RWPE1 (cell line): ENCODE results near the gene SLX4.

Experiments
- CTCF ChIA-PET: fragments of 350-600 bp; sonication (Branson Sonifier 250); formaldehyde crosslinking; extraction: SDS; loops from one replicate; lab custom pipeline; 2021; lab: Yijun Ruan, JAX
- POLR2A ChIA-PET: fragments of 400-600 bp; formaldehyde crosslinking; extraction: SDS; loops from one replicate; lab custom pipeline; 2020; ENCODE audit warnings: antibody characterized with exemption; ENCODE audit not compliant: low non-redundant PET; lab: Yijun Ruan, JAX
- DNase-seq: peaks from one replicate; pipeline ENCODE4 v3.0.0; 2012; ENCODE audit warnings: low spot score
- H3K27ac ChIP-seq: fragments of 450-650 bp; 2 replicates; pipeline ENCODE4 v1.5.1; 2017
- CTCF ChIP-seq: fragments of 450-650 bp; conservative IDR thresholded peaks from 2 replicates; pipeline ENCODE4 v1.5.1; 2017; ENCODE audit warnings: low read depth, mild to moderate bottlenecking

SLX4 gene

GRCh38 chr16:3608069-3608468 lies 3.3 kb downstream of the SLX4 start:
- no peak for DNase-seq
- no peak overlapping the region for H3K27ac ChIP-seq
- ChIA-PET CTCF (no interaction called here), POLR2A (no interaction called here)
- no peak for TF ChIP-seq CTCF

DNA sequence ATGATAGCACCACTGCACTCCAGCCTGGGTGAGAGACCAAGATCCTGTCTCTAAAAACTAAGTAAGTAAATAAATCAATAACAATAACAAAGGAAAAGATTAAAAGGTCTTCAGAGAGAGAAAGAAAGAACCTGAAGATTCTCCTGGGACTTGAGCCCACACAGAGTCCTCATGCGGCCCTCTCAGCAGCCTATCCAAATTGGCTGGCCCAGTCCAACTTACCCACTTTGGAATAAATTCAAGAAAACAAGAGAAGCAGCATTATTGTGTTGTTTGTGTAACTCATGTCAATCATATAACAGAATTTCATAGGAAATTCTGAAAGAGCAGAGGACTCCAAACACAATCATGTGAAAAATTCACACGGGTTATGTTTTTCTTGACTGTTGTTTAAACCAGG lies 3.8 kb downstream of the SLX4 start:
- DNase-seq: no peak
- no peak for TF ChIP-seq CTCF
- H3K27ac ChIP-seq: no peak overlapping the region
- POLR2A ChIA-PET: no interaction called here
- CTCF ChIA-PET: no interaction called here

GRCh38 chr16:3607161-3607560 lies 4.2 kb downstream of the SLX4 start:
- POLR2A ChIA-PET: no interaction called here

GRCh38 chr16:3606441-3606840 lies 5.0 kb downstream of the SLX4 start:
- TF ChIP-seq CTCF: no peak
- POLR2A ChIA-PET: no interaction called here
- no peak for DNase-seq
- CTCF ChIA-PET: interaction anchor here (0.5 kb wide), 1 partner anchor 20 kb away, joined by 5 read pairs; no protein-coding TSS in a partner anchor
- no peak overlapping the region for H3K27ac ChIP-seq

More at GRCh38 chr16:3607161-3607560, 4.2 kb downstream of the SLX4 start:
- no peak for TF ChIP-seq CTCF
- CTCF ChIA-PET: no interaction called here
- DNase-seq: no peak
- H3K27ac ChIP-seq: no peak overlapping the region

DNA sequence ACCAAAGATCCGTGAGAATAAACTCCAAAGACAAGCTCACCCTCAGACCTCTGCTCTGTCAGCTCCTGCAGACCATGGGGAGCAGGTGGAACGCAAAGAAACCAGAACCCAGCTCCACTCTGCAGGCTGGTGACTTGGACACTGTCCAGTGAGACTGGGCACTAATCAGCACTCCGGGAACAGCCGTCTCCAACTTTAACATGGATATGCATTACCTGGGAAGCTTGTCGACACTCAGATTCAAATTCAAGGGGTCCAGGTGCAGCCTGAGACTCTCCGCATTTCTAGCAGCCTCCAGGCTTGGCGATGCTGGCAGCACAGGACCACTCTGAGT lies 9.1 kb downstream of the SLX4 start:
- no peak for TF ChIP-seq CTCF
- no peak for DNase-seq
- CTCF ChIA-PET: interaction anchor here (0.6 kb wide), 1 partner anchor 10 kb away, joined by 3 read pairs; no protein-coding TSS in a partner anchor
- H3K27ac ChIP-seq: no peak overlapping the region
- POLR2A ChIA-PET: no interaction called here

- ChIA-PET POLR2A (no interaction called here), CTCF (interaction anchor here (0.6 kb wide), 1 partner anchor 10 kb away, joined by 3 read pairs; no protein-coding TSS in a partner anchor)
- no peak overlapping the region for H3K27ac ChIP-seq
- DNase-seq: no peak
- no peak for TF ChIP-seq CTCF
These were observed 9.6 kb downstream of the SLX4 start for GRCh38 chr16:3601614-3602319.
